ENCODE results near the gene AVPI1.
"Not testable (repeated sequence)": the region's sequence is repeated elsewhere in the genome, so short reads cannot be mapped to it uniquely, and the experiment has no call there.

The AVPI1 gene

GRCh38 chr10:97711640-97712572 is 24.9 kb upstream of the AVPI1 start:
- no peak for DNase-seq

- peak; percentile 4 for DNase-seq
Measured at GRCh38 chr10:97708976-97709946, 22.2 kb upstream of the AVPI1 start.

- no peak for DNase-seq
Measured at GRCh38 chr10:97708167-97708566, 21.1 kb upstream of the AVPI1 start.

- no peak for DNase-seq
Measured at GRCh38 chr10:97707134-97707861, 20.3 kb upstream of the AVPI1 start.

GRCh38 chr10:97705006-97705670 is 18.1 kb upstream of the AVPI1 start:
- no peak for DNase-seq

GRCh38 chr10:97704341-97704740 is 17.3 kb upstream of the AVPI1 start:
- DNase-seq: no peak

GRCh38 chr10:97703398-97704067 is 16.5 kb upstream of the AVPI1 start:
- DNase-seq: no peak

- DNase-seq: peak; percentile 48
Measured at GRCh38 chr10:97701438-97702069, 14.5 kb upstream of the AVPI1 start.

GRCh38 chr10:97698072-97698655 is 11.1 kb upstream of the AVPI1 start:
- DNase-seq: not testable (repeated sequence)

- no peak for DNase-seq
Measured at GRCh38 chr10:97690133-97690532, 3.1 kb upstream of the AVPI1 start.

- DNase-seq: no peak
Measured at GRCh38 chr10:97689559-97690020, 2.5 kb upstream of the AVPI1 start.

GRCh38 chr10:97687785-97688781 is 1.0 kb upstream of the AVPI1 start:
- DNase-seq: no peak

GRCh38 chr10:97686301-97686961 is 610 bp downstream of the AVPI1 start:
- DNase-seq: no peak

- DNase-seq: no peak
Measured at GRCh38 chr10:97685395-97685958, 1.6 kb downstream of the AVPI1 start.

- no peak for DNase-seq
Measured at GRCh38 chr10:97684866-97685394, 2.1 kb downstream of the AVPI1 start.

GRCh38 chr10:97684368-97684713 is 2.7 kb downstream of the AVPI1 start:
- DNase-seq: not testable (repeated sequence)

GRCh38 chr10:97683556-97684367 is 3.3 kb downstream of the AVPI1 start:
- no peak for DNase-seq

All from DMS79 treated with DMSO at 0.1 percent for 48 hours (cell line).